Left ventricle myocardium superior (tissue), 1 donor: ENCODE results near the gene SETDB1. TPM values are rescaled to one million over a fixed set of nuclear protein-coding genes. Genes with fewer than 3 reads are reported as not detected.

Experiments used
- ATAC-seq: fragments of 200-7000 bp; cut with Tn5 transposase; one replicate; pipeline ENCODE4 v1.9.1; 2020; ENCODE audit warnings: mild to moderate bottlenecking, moderate library complexity
- DNase-seq: peaks from one replicate; pipeline ENCODE4 v3.0.0-alpha.2; 2020
- intact Hi-C: fragments of 100-400 bp; cut with micrococcal nuclease; formaldehyde crosslinking; loops from one replicate; pipeline ENCODE4 v1.11.0; 2022
- total RNA-seq: library from RNA; stranded (reverse); fragmentation: NEBNext Ultra II Directional; extraction: Animal tissue kit (Norgen Biotek cat#: 25700); gene quantifications from one replicate; pipeline ENCODE4 v1.2.1, GENCODE V29; 2021
- donor health status: DM: no; HTN: yes; CAD: no; lungs with severe emphysema.

SETDB1 gene
- total RNA-seq, 1 donor from 2014 or later = 19.2 TPM

DNA sequence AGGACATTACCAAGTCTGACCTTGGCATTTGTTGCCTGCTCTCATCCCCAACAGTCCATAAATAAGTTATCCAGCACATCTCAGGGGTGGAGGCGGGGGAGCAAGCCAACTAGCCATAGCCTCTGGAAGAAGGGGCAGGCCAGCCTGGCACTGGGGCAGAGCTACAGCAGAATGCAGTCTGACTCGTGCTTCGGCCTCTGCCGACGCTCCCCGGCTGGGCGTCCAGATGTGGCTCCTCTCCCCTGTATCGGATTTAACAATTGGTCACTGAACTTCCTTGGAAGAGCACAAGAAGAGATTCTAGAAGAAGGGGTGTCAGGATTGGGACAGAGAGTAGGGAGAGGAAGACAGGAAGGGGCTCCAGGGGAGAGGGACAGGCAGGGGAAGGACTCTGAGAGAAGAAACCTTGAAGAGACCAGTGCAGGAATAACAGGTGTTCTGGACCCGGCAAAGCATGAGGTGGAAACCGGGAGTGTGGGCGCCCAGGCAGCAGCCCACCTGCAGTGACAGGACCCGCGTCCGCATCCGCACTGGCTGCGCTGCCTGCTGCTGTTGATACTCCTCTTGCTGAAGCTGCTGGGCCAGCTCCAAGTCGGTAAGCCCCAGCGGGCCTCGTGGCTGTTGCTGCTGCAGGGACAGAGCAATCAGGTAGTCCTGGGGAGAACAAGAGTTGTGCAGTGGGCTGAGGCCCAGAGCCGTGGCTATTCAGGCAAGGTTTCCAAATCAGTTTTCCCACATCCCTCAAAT lies 71.1 kb downstream of the SETDB1 start:
- intact Hi-C loops = no loop called here
- ATAC-seq (no peak), DNase-seq (no peak)

GRCh38 chr1:150997949-150998348 lies 71.8 kb downstream of the SETDB1 start:
- ATAC-seq (no peak), DNase-seq (no peak)
- intact Hi-C loops = no loop called here

GRCh38 chr1:150999051-150999674 lies 73.0 kb downstream of the SETDB1 start:
- intact Hi-C loops = no loop called here
- no peak for DNase-seq
- no peak for ATAC-seq

GRCh38 chr1:150999926-151000325 lies 73.8 kb downstream of the SETDB1 start:
- ATAC-seq (no peak), DNase-seq (no peak)
- intact Hi-C loops = no loop called here

DNA sequence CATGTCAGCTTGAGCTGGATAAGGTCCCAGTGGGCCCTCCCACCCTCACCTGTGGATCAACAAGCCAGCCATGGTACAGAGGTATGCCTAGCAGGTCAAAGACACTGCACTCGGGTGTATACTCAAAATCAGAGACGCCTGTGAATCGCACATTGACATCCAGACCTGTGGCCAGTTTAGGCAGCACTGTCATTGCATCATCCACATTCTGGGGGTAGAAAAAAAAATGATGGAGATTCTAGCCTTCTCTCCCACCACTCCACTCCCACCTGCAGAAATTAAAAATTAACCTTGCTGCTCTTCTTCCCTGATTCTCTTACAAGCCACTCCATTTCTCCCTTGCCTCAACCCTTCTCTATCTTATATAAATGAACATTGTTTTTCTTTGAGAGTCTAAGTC lies 74.2 kb downstream of the SETDB1 start:
- intact Hi-C loops = no loop called here
- no peak for ATAC-seq
- no peak for DNase-seq

GRCh38 chr1:151001602-151002001 lies 75.4 kb downstream of the SETDB1 start:
- intact Hi-C loops = no loop called here
- no peak for DNase-seq
- ATAC-seq = no peak

DNA sequence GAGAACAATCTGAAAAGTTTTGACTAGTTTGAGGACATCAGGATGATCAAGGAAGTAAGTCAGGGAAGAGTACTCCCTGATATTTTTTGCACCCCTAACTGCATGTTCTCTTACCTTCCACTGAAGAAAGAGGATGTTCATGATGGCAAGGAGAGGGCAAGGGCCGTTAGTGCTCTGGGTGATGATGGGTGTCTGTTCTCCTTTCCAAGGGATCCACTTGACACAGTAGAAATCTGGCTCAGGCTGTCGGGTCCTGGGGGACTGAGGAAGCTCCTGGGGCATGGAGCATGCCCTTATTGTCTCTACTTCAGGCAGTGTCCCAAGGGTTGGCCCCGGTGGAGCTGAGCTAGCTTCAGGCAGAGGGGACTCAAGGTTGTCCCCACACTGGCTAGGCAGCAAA lies 75.9 kb downstream of the SETDB1 start:
- DNase-seq = no peak

GRCh38 chr1:151002611-151003010 lies 76.4 kb downstream of the SETDB1 start:
- intact Hi-C loops = no loop called here
- DNase-seq = no peak
- ATAC-seq = no peak

More for the DNA sequence above, 75.9 kb downstream of the SETDB1 start:
- intact Hi-C loops = no loop called here
- no peak for ATAC-seq

DNA sequence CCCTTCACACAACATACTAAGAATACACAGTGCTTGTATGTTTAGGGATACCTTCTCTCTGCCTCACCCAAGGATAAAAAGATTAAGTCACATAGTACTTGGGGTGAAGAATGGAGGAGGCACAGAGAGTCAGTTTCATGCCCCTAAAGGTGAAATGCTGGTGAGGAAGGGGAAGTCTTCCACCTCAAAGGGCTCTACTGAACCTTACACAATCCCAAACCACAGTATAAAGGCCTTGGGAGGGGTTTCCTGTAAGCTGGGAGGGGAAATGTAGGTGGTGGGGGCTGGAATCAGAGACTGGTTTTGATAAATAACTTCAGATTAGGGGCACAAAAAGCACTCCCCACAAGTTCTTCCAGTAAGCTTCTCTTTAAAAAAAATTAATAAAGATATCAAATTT lies 77.0 kb downstream of the SETDB1 start:
- DNase-seq (no peak), ATAC-seq (no peak)
- intact Hi-C loops = no loop called here

DNA sequence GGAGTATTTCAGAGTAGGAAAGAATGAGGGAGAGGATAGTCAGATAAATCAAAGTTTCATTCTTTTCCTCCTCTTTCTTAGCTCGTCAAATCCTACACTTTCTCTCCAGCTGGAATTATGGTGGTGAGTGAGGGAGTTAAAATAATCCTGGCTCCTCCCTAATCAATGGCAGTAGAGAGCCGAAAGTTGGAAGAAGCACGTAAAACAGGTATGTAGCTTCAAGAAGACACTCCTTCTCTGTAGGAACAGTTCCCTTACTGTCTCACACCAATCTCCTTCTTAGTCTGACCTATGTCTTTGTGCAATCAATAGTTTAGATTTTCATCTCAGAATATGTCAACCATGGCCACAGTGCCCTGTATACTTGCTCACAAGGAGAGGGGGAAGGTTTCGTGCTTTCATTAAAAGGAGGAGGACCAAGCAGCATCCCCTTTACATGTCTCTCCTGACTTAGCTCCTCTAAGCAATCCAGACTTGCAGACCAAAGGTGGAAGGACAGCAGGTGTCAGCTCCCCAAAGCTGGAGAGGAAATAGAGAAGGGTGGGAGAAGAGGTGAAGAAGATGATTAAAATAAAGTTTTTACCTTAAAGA lies 79.7 kb downstream of the SETDB1 start:
- ATAC-seq = no peak
- no peak for DNase-seq
- intact Hi-C loops = no loop called here

- intact Hi-C loops = no loop called here
- ATAC-seq = peak; percentile 78
Measured at GRCh38 chr1:151006327-151007052, 80.3 kb downstream of the SETDB1 start, which contains the start of gene MINDY1. Gene MINDY1 (minus strand): TSS chr1:151006902. CDS start chr1:151002617, 4,285 bp downstream.

GRCh38 chr1:151007853-151008243 lies 81.7 kb downstream of the SETDB1 start:
- intact Hi-C loops = no loop called here
- DNase-seq = no peak
- no peak for ATAC-seq

More at GRCh38 chr1:151006327-151007052, 80.3 kb downstream of the SETDB1 start, which contains the start of gene MINDY1:
- DNase-seq = peak; percentile 65

GRCh38 chr1:151008244-151009205 lies 82.4 kb downstream of the SETDB1 start, which contains the start of gene PRUNE1:
Gene PRUNE1 (plus strand): TSS chr1:151008449. CDS start chr1:151008633, 184 bp downstream.
- intact Hi-C loops = no loop called here
- ATAC-seq (peak; percentile 88), DNase-seq (peak; percentile 98)

GRCh38 chr1:151009206-151009587 lies 83.0 kb downstream of the SETDB1 start:
- ATAC-seq (no peak), DNase-seq (no peak)
- intact Hi-C loops = no loop called here

DNA sequence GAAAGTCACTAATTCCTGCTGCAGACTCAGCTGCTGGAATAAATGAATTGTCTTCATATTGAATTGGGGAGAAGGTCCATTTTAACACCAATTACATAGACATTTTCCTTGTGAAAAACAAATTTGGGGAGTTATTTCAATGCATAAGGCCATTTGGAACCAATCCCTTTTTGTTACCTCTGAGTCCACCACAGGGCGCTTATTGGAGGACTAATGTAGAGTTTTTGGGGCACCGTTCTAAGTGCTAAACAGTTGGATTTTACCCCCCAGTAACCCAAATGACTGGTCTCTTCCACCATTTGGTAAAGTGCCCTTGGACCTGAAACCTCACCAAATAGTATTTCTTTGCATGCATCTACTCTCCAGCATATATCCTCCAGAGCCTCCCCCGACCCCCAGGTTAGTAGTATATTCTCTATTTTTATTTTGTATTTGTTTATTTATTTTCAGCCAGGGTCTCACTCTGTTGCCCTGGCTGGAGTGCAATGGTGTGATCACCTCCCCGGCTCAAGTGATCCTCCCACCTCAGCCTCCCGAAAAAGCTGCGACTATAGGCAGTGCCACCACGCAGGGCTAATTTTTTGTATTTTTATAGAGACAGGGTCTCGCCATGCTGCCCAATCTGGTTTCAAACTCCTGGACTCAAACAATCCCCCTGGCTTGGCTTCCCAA lies 83.6 kb downstream of the SETDB1 start:
- ATAC-seq = no peak
- intact Hi-C loops = no loop called here
- no peak for DNase-seq

DNA sequence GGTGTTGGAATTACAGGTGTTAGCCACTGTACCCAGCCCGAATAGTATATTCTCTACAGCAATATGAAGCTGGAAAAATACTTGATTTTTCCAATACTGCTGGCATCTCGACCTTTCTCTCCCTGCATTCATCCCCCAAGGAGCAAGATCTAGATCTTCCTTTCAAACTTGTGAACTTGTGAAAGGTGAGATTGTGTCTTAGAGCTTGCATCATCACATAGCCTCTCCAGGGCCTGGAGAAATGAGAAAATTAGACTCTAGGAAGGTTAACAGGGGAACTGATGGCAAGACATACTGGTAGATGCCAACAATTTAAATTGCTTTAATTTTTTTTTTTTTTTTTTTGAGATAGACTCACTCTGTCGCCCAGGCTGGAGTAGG lies 84.2 kb downstream of the SETDB1 start:
- no peak for DNase-seq
- ATAC-seq = no peak
- intact Hi-C loops = no loop called here

DNA sequence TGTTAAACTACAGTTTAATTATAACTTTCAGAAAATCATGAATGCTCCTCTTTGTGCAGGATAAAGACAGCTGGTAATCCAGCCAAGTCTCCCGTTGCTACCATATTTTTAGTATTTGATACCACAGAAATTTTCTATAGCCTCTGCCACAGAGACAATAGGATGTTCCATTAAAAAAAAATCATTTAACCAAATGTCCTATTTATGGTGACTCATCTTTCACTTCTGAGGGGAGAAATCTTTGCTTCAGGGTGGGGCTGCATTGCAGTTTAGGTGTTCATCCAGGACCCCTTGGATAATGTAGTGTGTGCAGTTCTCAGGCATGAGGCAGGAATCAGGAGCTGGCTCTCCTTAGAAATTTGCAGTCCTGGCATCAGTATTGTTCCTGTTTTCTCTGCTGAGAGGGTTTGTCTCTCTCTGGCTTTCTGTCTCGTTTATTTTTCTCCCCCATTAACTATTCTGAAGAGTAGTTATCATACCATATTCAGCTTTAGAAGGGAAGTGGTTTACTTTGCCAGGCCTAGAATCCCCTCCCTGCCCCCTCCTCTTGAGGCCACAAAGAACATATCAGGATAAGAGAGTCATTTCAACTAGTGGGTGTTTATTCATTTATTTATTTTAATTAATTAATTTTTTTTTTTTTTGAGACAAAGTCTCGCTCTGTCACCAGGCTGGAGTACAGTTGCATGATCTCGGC lies 85.1 kb downstream of the SETDB1 start:
- DNase-seq (no peak), ATAC-seq (no peak)
- intact Hi-C loops = no loop called here
